Thymus (tissue), 11 donors: ENCODE measurements around the gene KLK2. TPM values are rescaled to one million over a fixed set of nuclear protein-coding genes. Genes with fewer than 3 reads are reported as not detected.
A peak's percentile ranks its signal among the peaks of the same experiment; 100 is the strongest.

Experiments
- DNase-seq, 9 donors: peaks; one replicate each; pipeline ENCODE4 v3.0.0-alpha.2; 2013; ENCODE audit warnings: low spot score in 9 of 9, low read depth in 6 of 9, missing footprints in 1 of 9
- H3K27ac ChIP-seq, 2 donors: one replicate each; pipeline ENCODE4 v1.5.1; 2013; ENCODE audit warnings: control low read depth in 1 of 2, low read depth in 1 of 2, low read length in 1 of 2, mild to moderate bottlenecking in 1 of 2, moderate library complexity in 1 of 2
- H3K27me3 ChIP-seq, 2 donors: one replicate each; pipeline ENCODE4 v1.5.1; 2013; ENCODE audit warnings: low read length in 1 of 2; ENCODE audit not compliant: control insufficient read depth in 2 of 2, insufficient read depth in 1 of 2
- H3K36me3 ChIP-seq, 2 donors: one replicate each; pipeline ENCODE4 v1.5.1; 2013; ENCODE audit warnings: low read length in 1 of 2, mild to moderate bottlenecking in 1 of 2, moderate library complexity in 1 of 2; ENCODE audit not compliant: control insufficient read depth in 2 of 2, insufficient read depth in 2 of 2
- H3K4me1 ChIP-seq, 2 donors: one replicate each; pipeline ENCODE4 v1.5.1; 2013; ENCODE audit warnings: low read length in 2 of 2; ENCODE audit not compliant: control insufficient read depth in 2 of 2, insufficient read depth in 2 of 2
- H3K4me3 ChIP-seq, 2 donors: one replicate each; pipeline ENCODE4 v1.5.1; 2013; ENCODE audit warnings: low read length in 2 of 2, control low read depth in 1 of 2, mild to moderate bottlenecking in 1 of 2
- H3K9me3 ChIP-seq, 2 donors: one replicate each; pipeline ENCODE4 v1.5.1; 2013; ENCODE audit warnings: low read length in 1 of 2, mild to moderate bottlenecking in 1 of 2; ENCODE audit not compliant: control insufficient read depth in 2 of 2, insufficient read depth in 1 of 2
- WGBS: extraction: QIAGEN DNeasy Blood & Tissue Kit; methylation state at CpG from one replicate; pipeline ENCODE4 v1.1.7; 2013; 5-methylcytosine and 5-hydroxymethylcytosine counted together
- polyA plus RNA-seq: library from polyadenylated mRNA; stranded (reverse); fragments of 200-250 nt; gene quantifications from one replicate; pipeline ENCODE4 v1.2.3, GENCODE V29; 2013
- total RNA-seq: library from RNA; stranded (reverse); fragments of 120-200 nt; gene quantifications from one replicate; pipeline ENCODE4 v1.2.4, GENCODE V29; 2013
- donor health status: healthy.

The KLK2 gene
- total and polyA plus RNA-seq, 2 donors, result under 0.01 to 0.50 TPM

DNA sequence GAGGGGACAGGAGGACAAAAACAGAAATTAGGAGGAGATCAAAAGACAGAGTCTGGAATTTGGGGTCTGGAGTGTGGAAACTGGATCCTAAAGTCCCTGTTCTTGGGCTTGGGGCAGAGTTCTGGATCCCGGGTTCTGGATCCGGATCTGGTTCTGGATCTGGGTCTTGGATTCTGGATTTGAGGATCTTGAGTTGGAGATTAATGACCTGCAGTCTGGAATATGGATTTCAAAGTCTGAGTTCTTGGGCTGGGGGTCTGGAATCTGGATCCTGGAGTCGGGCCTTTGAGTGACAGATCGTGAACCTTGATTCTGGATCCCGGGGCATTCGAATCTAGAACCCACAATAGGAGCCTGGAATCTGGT lies 39.5 kb upstream of the KLK2 start:
- DNase-seq, result no peak
- 97% methylated on average over 6 of the region's 6 CpGs for WGBS
- H3K4me1 ChIP-seq, result peaks cover 3 to 5% of the 10 kb centered on the region in 2 donors
- H3K36me3 ChIP-seq, result no peaks in the 10 kb centered on the region
- no peak overlapping the region for H3K27ac ChIP-seq
- peaks cover 17 to 48% of the 10 kb centered on the region in 2 donors for H3K27me3 ChIP-seq
- no peak overlapping the region for H3K4me3 ChIP-seq
- no peaks in the 10 kb centered on the region for H3K9me3 ChIP-seq

DNA sequence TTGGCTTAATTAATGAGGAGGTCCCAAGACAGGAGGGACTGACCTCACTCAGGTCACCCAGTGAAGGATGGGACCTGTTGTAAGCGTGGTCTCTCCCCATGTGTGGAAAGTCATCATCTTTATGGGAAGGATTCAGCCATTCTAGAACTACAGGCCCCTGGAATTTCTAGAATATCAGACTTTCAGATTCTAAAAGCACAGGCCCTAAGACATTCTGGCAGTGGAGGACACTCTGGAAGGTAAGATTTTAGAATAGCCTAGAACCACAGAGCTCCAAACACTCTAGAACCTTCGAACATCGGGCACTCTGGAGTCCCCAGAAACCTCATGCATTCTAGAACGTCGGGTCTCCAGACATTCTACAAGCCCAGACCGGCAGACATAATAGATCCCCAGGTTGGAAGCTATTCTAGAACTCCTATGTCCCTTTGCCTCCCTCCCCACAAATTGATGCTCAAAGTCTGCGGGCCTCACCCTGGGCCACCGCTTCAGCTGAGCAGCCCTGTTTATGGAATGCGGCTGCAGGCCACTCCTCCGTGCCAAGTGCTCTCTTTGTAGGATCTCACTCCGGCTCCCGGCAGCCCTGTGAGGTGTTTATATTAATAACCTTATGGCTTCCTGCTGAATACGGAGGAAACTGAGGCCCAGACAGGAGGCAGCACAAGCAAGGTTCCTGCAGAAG lies 38.0 kb upstream of the KLK2 start:
- H3K36me3 ChIP-seq, result no peaks in the 10 kb centered on the region
- H3K9me3 ChIP-seq, result no peaks in the 10 kb centered on the region
- no peak overlapping the region for H3K27ac ChIP-seq
- 37% methylated on average over 13 of the region's 13 CpGs for WGBS
- peak overlapping the region; percentile 29 to 47 for H3K4me3 ChIP-seq
- no peak for DNase-seq
- peaks cover 3 to 5% of the 10 kb centered on the region in 2 donors for H3K4me1 ChIP-seq
- H3K27me3 ChIP-seq, result peaks cover 17 to 48% of the 10 kb centered on the region in 2 donors

DNA sequence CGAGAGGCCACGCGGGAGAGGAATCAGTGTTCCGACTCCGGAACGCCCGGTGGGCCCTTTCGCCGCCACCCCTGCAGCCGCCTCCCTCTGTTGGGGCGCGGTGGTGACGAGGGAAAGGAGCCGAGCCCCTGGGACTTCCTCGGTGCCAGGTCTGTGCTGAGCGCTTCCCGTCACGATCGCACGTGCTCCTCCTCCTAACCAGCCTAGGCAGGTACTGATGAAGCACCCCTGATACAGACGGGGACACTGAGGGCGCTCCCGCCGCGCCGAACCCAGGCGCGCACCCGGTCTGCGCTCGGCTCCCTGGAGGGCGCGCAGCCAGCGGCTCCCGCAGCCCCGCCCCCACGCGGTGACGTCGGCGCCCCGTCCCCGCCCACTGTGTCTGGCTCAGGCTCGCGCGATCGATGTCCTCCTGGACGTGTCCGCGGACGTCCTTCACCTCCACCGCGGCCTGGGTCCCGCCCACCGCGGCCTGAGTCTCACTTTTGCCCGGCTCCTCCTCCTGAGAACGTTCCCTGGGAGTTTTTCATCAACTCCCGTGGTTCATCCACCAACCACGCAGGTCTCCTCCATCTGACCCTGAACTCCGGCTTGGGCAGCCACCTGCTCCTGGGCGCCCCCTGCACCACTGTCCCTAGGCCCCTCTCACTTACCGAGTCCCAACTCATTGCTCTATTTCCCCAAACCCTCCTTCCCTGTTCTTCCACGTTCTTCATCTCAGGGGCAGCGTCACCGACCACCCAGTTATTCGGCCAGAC lies 37.3 kb upstream of the KLK2 start:
- Histone ChIP-seq H3K4me1 (peaks cover 3 to 5% of the 10 kb centered on the region in 2 donors), H3K4me3 (peak overlapping the region; percentile 29 to 47), H3K27ac (no peak overlapping the region), H3K27me3 (peaks cover 17 to 46% of the 10 kb centered on the region in 2 donors), H3K9me3 (no peaks in the 10 kb centered on the region), H3K36me3 (no peaks in the 10 kb centered on the region)
- WGBS, result 4% methylated on average over 67 of the region's 67 CpGs
- DNase-seq, result peak in 8 of 9 donors; percentile 3 to 54 (median 22)

DNA sequence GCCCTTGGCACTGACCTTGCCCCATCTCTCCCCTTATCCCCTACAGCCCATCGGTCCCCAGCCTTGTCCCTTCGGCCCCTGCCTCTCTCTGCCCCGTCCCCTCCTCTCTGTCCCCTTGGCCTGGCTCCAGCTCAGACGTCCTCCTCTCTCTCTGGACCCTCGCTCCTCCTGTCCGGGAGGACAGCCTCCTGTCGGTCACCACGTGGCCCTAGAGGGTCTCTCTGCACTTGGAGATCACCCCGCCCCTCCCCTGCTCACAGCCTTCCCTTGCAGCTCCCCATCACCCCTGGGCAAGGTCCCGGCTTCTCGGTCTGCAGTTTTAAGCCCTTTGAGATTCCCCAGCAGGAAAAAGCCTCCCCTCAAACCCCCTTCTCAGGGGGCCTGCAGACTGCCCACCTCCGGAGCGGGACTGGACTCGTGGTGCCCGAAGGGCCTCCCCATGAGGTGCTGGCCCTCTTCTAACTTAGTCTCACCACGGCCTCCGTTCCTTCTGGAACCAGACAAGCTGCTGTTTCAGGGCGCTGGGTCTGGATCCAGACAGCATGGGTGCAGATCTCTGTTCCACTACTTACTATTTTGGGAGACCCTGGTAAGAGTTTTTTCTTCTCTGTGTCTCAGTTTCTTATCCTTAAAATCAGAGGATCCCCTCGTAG lies 36.6 kb upstream of the KLK2 start:
- no peak for DNase-seq
- H3K27me3 ChIP-seq, result peaks cover 17 to 43% of the 10 kb centered on the region in 2 donors
- no peak overlapping the region for H3K4me3 ChIP-seq
- 57% methylated on average over 19 of the region's 19 CpGs for WGBS
- H3K27ac ChIP-seq, result no peak overlapping the region
- peaks cover 3 to 5% of the 10 kb centered on the region in 2 donors for H3K4me1 ChIP-seq
- H3K36me3 ChIP-seq, result no peaks in the 10 kb centered on the region
- no peaks in the 10 kb centered on the region for H3K9me3 ChIP-seq

DNA sequence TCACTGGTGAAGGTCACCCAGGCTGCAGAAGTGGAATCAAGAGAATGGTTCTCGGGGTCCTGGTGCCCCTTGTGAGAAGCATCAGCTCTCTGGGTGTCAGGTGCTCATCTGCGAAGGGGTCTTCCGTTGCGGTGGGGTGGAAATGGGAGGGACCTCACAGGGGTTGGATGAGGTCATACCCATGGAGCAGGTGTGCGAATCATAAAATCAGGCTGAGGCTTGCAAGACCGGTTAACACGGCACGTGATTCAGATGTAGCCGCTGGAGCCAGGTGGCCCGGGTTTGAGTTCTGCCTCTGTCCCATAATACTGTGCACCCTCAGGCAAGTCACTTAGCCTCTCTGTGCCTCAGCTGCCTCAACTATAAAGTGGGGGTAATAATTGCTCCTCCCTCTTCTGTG lies 35.9 kb upstream of the KLK2 start:
- no peaks in the 10 kb centered on the region for H3K9me3 ChIP-seq
- no peak overlapping the region for H3K4me3 ChIP-seq
- H3K27me3 ChIP-seq, result peaks cover 17 to 44% of the 10 kb centered on the region in 2 donors
- peaks cover 3 to 5% of the 10 kb centered on the region in 2 donors for H3K4me1 ChIP-seq
- no peak overlapping the region for H3K27ac ChIP-seq
- no peak for DNase-seq
- WGBS, result 73% methylated on average over 10 of the region's 10 CpGs
- H3K36me3 ChIP-seq, result no peaks in the 10 kb centered on the region

DNA sequence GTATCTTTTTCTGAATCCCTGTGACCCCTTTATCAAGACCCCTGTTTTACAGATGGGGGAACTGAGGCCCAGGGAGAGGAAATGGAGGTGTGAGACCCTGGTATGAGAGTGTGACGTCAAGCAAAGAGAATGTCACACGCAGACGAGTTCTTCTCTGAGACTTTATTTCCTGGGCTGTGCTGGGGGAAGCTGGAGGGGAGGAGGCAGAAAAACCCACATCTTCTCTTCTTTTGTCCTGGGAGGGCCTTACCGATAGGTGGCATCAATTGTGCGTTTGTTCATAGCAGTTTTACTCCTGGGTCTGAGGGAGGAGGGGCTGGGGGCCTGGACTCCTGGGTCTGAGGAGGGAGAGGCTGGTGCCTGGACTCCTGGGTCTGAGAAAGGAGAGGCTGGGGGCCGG lies 35.0 kb upstream of the KLK2 start:
- no peak for DNase-seq
- Histone ChIP-seq H3K4me3 (no peak overlapping the region), H3K27ac (no peak overlapping the region), H3K4me1 (peaks cover 3 to 5% of the 10 kb centered on the region in 2 donors), H3K27me3 (peaks cover 17 to 41% of the 10 kb centered on the region in 2 donors), H3K36me3 (no peaks in the 10 kb centered on the region), H3K9me3 (no peaks in the 10 kb centered on the region)
- WGBS, result 16% methylated on average over 6 of the region's 6 CpGs

DNA sequence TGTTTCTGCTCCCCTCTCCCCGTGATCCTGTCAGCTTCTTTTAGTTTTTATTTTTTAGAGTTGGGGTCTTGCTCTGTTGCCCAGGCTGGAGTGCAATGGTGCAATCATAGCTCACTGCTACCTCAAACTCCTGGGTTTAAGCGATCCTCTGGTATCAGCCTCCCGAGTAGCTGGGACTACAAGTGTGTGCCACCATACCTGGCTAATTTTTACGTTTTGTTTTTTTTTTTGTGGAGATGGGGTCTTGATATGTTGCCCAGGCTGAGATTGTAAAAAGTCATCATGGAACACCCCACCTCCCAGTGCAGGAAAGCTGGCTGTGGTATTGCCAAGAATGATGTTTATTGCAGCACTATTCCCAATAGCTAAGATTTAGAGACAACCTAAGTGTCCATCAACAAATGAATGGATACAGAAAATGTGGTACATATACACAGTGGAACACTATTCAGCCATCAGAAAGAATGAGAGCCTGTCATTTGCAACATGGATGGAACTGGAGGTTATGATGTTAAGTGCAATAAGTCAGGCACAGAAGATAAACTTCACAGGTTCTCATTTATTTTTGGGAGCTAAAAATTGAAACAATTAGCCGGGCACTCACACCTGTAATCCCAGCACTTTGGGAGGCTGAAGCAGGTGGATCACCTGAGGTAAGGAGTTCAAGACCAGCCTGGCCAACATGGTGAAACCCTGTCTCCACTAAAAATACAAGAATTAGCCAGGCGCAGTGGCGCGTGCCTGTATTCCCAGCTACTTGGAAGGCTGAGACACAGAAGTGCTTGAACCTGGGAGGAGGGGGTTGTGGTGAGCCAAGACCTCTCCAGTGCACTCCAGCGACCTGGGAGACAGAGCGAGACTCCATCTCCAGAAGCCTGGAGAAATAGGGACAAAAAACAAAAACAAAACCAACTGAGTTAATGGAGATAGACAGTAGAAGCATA lies 33.3 kb upstream of the KLK2 start:
- peaks cover 15 to 28% of the 10 kb centered on the region in 2 donors for H3K27me3 ChIP-seq
- no peak overlapping the region for H3K27ac ChIP-seq

DNA sequence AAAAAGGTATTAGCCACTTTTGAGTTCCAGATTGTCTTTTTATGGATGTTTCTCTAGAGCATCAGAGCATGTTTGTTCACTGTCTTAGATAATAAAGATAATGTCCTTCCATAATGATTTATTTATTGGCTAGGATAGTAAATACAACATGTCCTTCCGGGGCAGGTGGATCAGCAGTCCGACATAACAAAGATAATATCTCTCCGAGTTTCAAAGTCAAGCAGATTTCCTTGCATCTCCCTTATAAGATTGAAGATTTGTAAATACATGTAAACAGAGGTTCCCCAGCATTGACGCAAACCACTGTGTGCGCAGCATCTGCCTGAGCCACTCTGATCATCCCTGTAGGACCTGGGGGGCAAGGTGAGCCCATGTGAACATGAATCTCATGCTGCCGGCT lies 31.1 kb upstream of the KLK2 start:
- Histone ChIP-seq H3K4me1 (no peaks in the 10 kb centered on the region), H3K36me3 (no peaks in the 10 kb centered on the region), H3K9me3 (peaks cover 0 to 6% of the 10 kb centered on the region in 2 donors), H3K4me3 (no peak overlapping the region), H3K27me3 (peaks cover under 1 to 8% of the 10 kb centered on the region in 2 donors), H3K27ac (no peak overlapping the region)
- no peak for DNase-seq
- WGBS, result 94% methylated on average over 6 of the region's 6 CpGs

More for the DNA sequence above, 33.3 kb upstream of the KLK2 start:
- no peak overlapping the region for H3K4me3 ChIP-seq
- no peak for DNase-seq
- H3K9me3 ChIP-seq, result peaks cover 0 to 6% of the 10 kb centered on the region in 2 donors
- H3K36me3 ChIP-seq, result no peaks in the 10 kb centered on the region
- 77% methylated on average over 10 of the region's 10 CpGs for WGBS
- H3K4me1 ChIP-seq, result peaks cover 3 to 5% of the 10 kb centered on the region in 2 donors
